Hepatocyte (in vitro differentiated cells): ENCODE data around the gene SURF1. TPM values are rescaled to one million over a fixed set of nuclear protein-coding genes. Genes with fewer than 3 reads are reported as not detected.
A peak's percentile ranks its signal among the peaks of the same experiment; 100 is the strongest.

ENCODE experiments used
- DNase-seq: peaks from one replicate; pipeline ENCODE4 v3.0.0-alpha.2; 2016; ENCODE audit warnings: low spot score
- H2AFZ ChIP-seq: fragments of 200-600 bp; sonication (generic); 2 replicates; pipeline ENCODE4 v1.6.0; 2016; ENCODE audit warnings: antibody characterized with exemption, mild to moderate bottlenecking
- H3K27ac ChIP-seq: fragments of 200-600 bp; sonication (generic); 2 replicates; pipeline ENCODE4 v1.5.1; 2016; ENCODE audit warnings: mild to moderate bottlenecking
- H3K27me3 ChIP-seq: fragments of 200-600 bp; sonication (generic); 2 replicates; pipeline ENCODE4 v1.6.1; 2016
- H3K36me3 ChIP-seq: fragments of 200-600 bp; sonication (generic); replicated peaks from 2 replicates; pipeline ENCODE4 v1.5.1; 2016; ENCODE audit warnings: low read depth; ENCODE audit not compliant: insufficient read depth
- H3K4me1 ChIP-seq: fragments of 200-600 bp; sonication (generic); 2 replicates; pipeline ENCODE4 v1.5.1; 2016; ENCODE audit warnings: mild to moderate bottlenecking, moderate library complexity; ENCODE audit not compliant: insufficient read depth
- H3K4me2 ChIP-seq: fragments of 200-600 bp; sonication (generic); 2 replicates; pipeline ENCODE4 v1.6.0; 2016
- H3K4me3 ChIP-seq: fragments of 200-600 bp; sonication (generic); 2 replicates; pipeline ENCODE4 v1.5.1; 2016; ENCODE audit warnings: mild to moderate bottlenecking
- H3K79me2 ChIP-seq: fragments of 200-600 bp; sonication (generic); 2 replicates; pipeline ENCODE4 v1.6.0; 2017; ENCODE audit warnings: mild to moderate bottlenecking
- H3K9me2 ChIP-seq: fragments of 200-600 bp; sonication (generic); replicated peaks from 2 replicates; pipeline ENCODE4 v1.6.0; 2017; ENCODE audit warnings: mild to moderate bottlenecking; ENCODE audit not compliant: insufficient read depth
- H3K9me3 ChIP-seq: fragments of 200-600 bp; sonication (generic); 2 replicates; pipeline ENCODE4 v1.5.1; 2016; ENCODE audit warnings: low read depth, mild to moderate bottlenecking
- H4K20me1 ChIP-seq: fragments of 200-600 bp; sonication (generic); 2 replicates; pipeline ENCODE4 v1.6.0; 2016; ENCODE audit warnings: mild to moderate bottlenecking; ENCODE audit not compliant: insufficient read depth, poor library complexity, severe bottlenecking
- EZH2 ChIP-seq: fragments of 200-600 bp; sonication (generic); IDR thresholded peaks from 2 replicates; pipeline ENCODE4 v1.6.1; 2016; ENCODE audit warnings: antibody characterized with exemption, mild to moderate bottlenecking, borderline replicate concordance
- EZH2phosphoT487 ChIP-seq: fragments of 200-600 bp; sonication (generic); IDR thresholded peaks from one replicate; pipeline ENCODE4 v1.6.1; 2018; ENCODE audit warnings: antibody characterized with exemption, mild to moderate bottlenecking, low read depth, moderate library complexity; ENCODE audit not compliant: unreplicated experiment, severe bottlenecking
- WGBS: methylation state at CpG from one replicate; pipeline ENCODE4 v1.1.6; 2016; ENCODE audit warnings: low lambda C conversion rate; ENCODE audit errors: missing lambda C conversion rate; 5-methylcytosine and 5-hydroxymethylcytosine counted together
- polyA plus RNA-seq: library from polyadenylated mRNA; unstranded; fragments of >200 nt; fragmentation: Nextera tagmentation; extraction: Ambion mirVana; gene quantifications from 2 replicates; pipeline ENCODE4 v1.2.1, GENCODE V29; 2016
- total RNA-seq: library from RNA; depleted of rRNA; stranded (reverse); fragments of >200 nt; gene quantifications from 2 replicates; pipeline ENCODE4 v1.2.3, GENCODE V29; 2014
- TF ChIP-seq, protein P1 (sequence below): fragments of 200-600 bp; sonication (generic); IDR thresholded peaks from 2 replicates; pipeline ENCODE4 v1.5.1; 2016; ENCODE audit warnings: antibody characterized with exemption, mild to moderate bottlenecking; ENCODE audit not compliant: poor library complexity

Gene SURF1
- total and polyA plus RNA-seq, 2 experiments from 2014 or later: 37.4 to 76.5 TPM

DNA sequence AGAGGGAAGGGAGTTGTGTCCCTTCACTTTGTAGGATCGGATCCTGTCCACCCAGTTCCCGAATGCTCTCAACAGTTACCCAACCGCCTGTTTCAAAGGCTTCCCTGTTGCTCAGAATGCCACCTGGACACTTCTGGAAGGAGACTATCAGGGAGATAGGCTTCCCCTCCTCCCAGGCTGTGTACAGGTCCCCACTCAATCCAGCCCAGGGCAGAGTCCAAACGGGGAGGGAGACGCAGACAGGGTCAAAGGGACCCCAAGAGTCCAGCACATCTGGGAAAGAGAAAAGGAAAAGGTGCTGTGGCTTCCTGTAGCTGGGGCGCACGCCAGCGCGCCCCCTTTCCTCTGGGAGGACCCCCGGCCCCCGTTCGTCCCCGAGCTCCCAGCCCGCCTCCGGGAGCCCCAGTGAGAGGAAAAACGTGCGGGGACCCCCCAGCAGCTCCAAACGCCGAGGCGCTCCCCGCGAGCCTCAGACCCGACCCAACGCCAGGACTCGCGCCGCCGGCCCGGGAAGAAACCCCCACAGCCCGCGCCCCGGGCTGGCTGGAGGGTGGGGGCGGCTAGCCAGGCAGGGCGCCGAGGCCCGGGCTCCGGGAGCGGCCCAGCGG lies 18.9 kb upstream of the SURF1 start:
- H3K9me3 ChIP-seq: no peaks in the 10 kb centered on the region
- H4K20me1 ChIP-seq: peaks cover 49% of the 10 kb centered on the region

DNA sequence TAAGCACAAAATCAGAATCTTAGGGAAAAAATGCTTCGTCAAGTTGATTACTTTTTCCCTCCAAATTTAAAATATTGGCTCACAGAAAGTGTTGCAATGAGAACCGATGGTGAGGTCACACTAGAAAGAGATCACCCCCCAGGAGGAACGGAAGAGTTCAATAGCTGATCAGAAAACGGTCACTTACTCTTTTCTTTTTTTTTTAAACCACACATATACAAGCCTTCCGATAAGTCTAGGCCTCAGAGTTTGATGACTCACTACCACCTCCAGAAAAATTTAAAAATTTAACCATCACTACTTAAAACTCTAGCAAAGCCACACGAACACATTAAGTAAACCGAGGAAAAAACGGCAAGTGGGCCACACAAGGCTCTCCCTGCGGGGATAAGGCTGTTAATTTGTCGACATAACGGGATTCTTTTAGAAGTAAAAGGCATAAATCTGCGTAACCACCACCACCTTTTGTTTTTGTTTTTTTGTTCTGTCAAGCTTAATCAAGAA lies 18.4 kb upstream of the SURF1 start:
- H3K4me2 ChIP-seq: peak overlapping the region; percentile 88
- peaks cover 54% of the 10 kb centered on the region for H4K20me1 ChIP-seq
- peak overlapping the region; percentile 82 for H3K4me3 ChIP-seq
- H3K27ac ChIP-seq: peak overlapping the region; percentile 99
- no peak for DNase-seq
- peaks cover 60% of the 10 kb centered on the region for H3K79me2 ChIP-seq
- no peaks in the 10 kb centered on the region for H3K9me3 ChIP-seq
- TF ChIP-seq EZH2 (no peak), EZH2phosphoT487 (no peak)
- TF ChIP-seq, protein P1, sequence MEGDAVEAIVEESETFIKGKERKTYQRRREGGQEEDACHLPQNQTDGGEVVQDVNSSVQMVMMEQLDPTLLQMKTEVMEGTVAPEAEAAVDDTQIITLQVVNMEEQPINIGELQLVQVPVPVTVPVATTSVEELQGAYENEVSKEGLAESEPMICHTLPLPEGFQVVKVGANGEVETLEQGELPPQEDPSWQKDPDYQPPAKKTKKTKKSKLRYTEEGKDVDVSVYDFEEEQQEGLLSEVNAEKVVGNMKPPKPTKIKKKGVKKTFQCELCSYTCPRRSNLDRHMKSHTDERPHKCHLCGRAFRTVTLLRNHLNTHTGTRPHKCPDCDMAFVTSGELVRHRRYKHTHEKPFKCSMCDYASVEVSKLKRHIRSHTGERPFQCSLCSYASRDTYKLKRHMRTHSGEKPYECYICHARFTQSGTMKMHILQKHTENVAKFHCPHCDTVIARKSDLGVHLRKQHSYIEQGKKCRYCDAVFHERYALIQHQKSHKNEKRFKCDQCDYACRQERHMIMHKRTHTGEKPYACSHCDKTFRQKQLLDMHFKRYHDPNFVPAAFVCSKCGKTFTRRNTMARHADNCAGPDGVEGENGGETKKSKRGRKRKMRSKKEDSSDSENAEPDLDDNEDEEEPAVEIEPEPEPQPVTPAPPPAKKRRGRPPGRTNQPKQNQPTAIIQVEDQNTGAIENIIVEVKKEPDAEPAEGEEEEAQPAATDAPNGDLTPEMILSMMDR: no peak
- peaks cover 26% of the 10 kb centered on the region for H3K4me1 ChIP-seq
- 27% methylated on average over 12 of the region's 12 CpGs for WGBS
- H3K27me3 ChIP-seq: no peaks in the 10 kb centered on the region
- no peaks in the 10 kb centered on the region for H3K9me2 ChIP-seq
- no peaks in the 10 kb centered on the region for H3K36me3 ChIP-seq
- H2AFZ ChIP-seq: no peak overlapping the region

More for the DNA sequence above, 18.9 kb upstream of the SURF1 start:
- Histone ChIP-seq H3K27ac (peak overlapping the region; percentile 99), H3K4me2 (peak overlapping the region; percentile 88), H3K4me3 (peak overlapping the region; percentile 82), H3K9me2 (no peaks in the 10 kb centered on the region), H3K36me3 (no peaks in the 10 kb centered on the region), H2AFZ (peak overlapping the region; percentile 18), H3K27me3 (no peaks in the 10 kb centered on the region), H3K79me2 (peaks cover 55% of the 10 kb centered on the region), H3K4me1 (peaks cover 26% of the 10 kb centered on the region)
- peak; percentile 82 for DNase-seq
- TF ChIP-seq, protein P1: peak; percentile 39
- no peak for TF ChIP-seq EZH2
- no peak for TF ChIP-seq EZH2phosphoT487
- WGBS: 2% methylated on average over 27 of the region's 39 CpGs

DNA sequence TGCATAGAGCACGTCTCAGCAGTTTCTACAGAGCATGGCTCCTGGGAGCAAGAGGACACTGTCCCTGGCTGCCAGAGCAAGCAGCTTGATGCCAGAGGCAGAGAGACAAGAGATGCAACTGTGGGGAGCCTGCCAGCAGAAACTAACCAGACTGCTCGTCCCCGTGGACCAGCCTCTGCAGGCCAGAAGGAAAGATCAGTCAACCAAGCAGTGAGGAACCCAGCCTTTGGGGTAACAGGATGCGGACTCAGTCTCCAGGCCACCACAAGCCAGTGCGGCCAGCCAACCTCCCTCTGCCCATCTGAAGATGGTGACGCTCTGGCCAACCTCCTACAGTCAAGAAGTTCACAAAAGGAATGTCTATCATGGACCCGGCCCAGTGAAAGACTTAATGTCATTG lies 15.9 kb upstream of the SURF1 start:
- Histone ChIP-seq H3K9me3 (no peaks in the 10 kb centered on the region), H3K27ac (no peak overlapping the region), H3K4me2 (peak overlapping the region; percentile 88), H3K4me3 (no peak overlapping the region), H3K79me2 (peaks cover 85% of the 10 kb centered on the region), H3K4me1 (peaks cover 38% of the 10 kb centered on the region), H3K9me2 (no peaks in the 10 kb centered on the region), H4K20me1 (peaks cover 80% of the 10 kb centered on the region), H3K36me3 (no peaks in the 10 kb centered on the region), H2AFZ (no peak overlapping the region), H3K27me3 (no peaks in the 10 kb centered on the region)
- no peak for DNase-seq
- TF ChIP-seq, protein P1: no peak
- TF ChIP-seq EZH2 (no peak), EZH2phosphoT487 (no peak)
- 91% methylated on average over 7 of the region's 7 CpGs for WGBS
